HEK293 (cell line): Measurements from ENCODE around the gene SNN.

Source experiments
- CTCF ChIA-PET: fragments of 350-600 bp; formaldehyde crosslinking; extraction: SDS; loops from one replicate; lab custom pipeline; 2021; ENCODE audit warnings: antibody characterized with exemption; lab: Yijun Ruan, JAX
- POLR2A ChIA-PET: fragments of 300-600 bp; formaldehyde crosslinking; extraction: SDS; loops from one replicate; lab custom pipeline; 2020; ENCODE audit warnings: antibody characterized with exemption, inconsistent platforms; lab: Yijun Ruan, JAX
- H3K27ac ChIP-seq: fragments of 200-500 bp; sonication (Bioruptor generic); 2 replicates; pipeline ENCODE4 v1.5.1; 2014; ENCODE audit warnings: low read depth, low read length, control low read depth, inconsistent platforms; ENCODE audit errors: extremely low read depth
- H3K36me3 ChIP-seq, 2 experiments: fragments of 200-500 bp in 1 of 2; sonication (Bioruptor generic) in 1 of 2; 1 replicate in 1 of 2; 2 replicates in 1 of 2; pipeline ENCODE4 v1.5.1; 2014 to 2017; ENCODE audit warnings: inconsistent platforms in 2 of 2, low read length in 2 of 2; ENCODE audit not compliant: control insufficient read depth in 2 of 2, insufficient read depth in 1 of 2
- H3K4me1 ChIP-seq: fragments of 200-500 bp; sonication (Bioruptor generic); 2 replicates; pipeline ENCODE4 v1.5.1; 2014; ENCODE audit warnings: mild to moderate bottlenecking, low read length, inconsistent platforms; ENCODE audit not compliant: control insufficient read depth, insufficient read depth
- H3K4me3 ChIP-seq: 2 replicates; pipeline ENCODE4 v1.5.1; 2011; ENCODE audit warnings: low read depth, mild to moderate bottlenecking, control low read depth, low read length, moderate library complexity
- H3K9me3 ChIP-seq: fragments of 200-500 bp; sonication (Bioruptor generic); 2 replicates; pipeline ENCODE4 v1.5.1; 2014; ENCODE audit warnings: low read depth, low read length, inconsistent platforms; ENCODE audit not compliant: control insufficient read depth, insufficient read depth
- ELK4 ChIP-seq: IDR thresholded peaks from 2 replicates; pipeline ENCODE4 v1.6.1; 2011; ENCODE audit warnings: mild to moderate bottlenecking, low read depth, low read length, borderline replicate concordance
- HOXC10 ChIP-seq: sonication (generic); formaldehyde crosslinking; IDR thresholded peaks from 2 replicates; pipeline ENCODE4 v1.8.1; 2023; ENCODE audit warnings: mild to moderate bottlenecking, missing genetic modification reagents
- SCRT2 ChIP-seq: fragments of 450-650 bp; formaldehyde crosslinking; IDR thresholded peaks from 2 replicates; pipeline ENCODE4 v1.5.1; 2016; ENCODE audit warnings: missing biosample characterization, missing genetic modification characterization
- ZBTB48 ChIP-seq: fragments of 450-650 bp; formaldehyde crosslinking; IDR thresholded peaks from 2 replicates; pipeline ENCODE4 v1.5.1; 2016; ENCODE audit warnings: missing biosample characterization, missing genetic modification characterization
- ZIC2 ChIP-seq: fragments of 450-650 bp; formaldehyde crosslinking; IDR thresholded peaks from 2 replicates; pipeline ENCODE4 v1.5.1; 2016; ENCODE audit warnings: missing biosample characterization, missing genetic modification characterization
- ZNF335 ChIP-seq: fragments of 450-650 bp; formaldehyde crosslinking; conservative IDR thresholded peaks from 2 replicates; pipeline ENCODE4 v1.5.1; 2016; ENCODE audit warnings: missing biosample characterization, missing genetic modification characterization
- ZNF449 ChIP-seq: fragments of 450-650 bp; formaldehyde crosslinking; IDR thresholded peaks from 2 replicates; pipeline ENCODE4 v1.5.1; 2017; ENCODE audit warnings: missing biosample characterization, mild to moderate bottlenecking, missing genetic modification characterization, moderate library complexity
- ZNF596 ChIP-seq: fragments of 450-650 bp; IDR thresholded peaks from 2 replicates; pipeline ENCODE4 v1.5.0; 2018; ENCODE audit warnings: missing biosample characterization, mild to moderate bottlenecking, missing genetic modification characterization, moderate library complexity
- ZNF658 ChIP-seq: fragments of 450-650 bp; formaldehyde crosslinking; IDR thresholded peaks from 2 replicates; pipeline ENCODE4; 2016; ENCODE audit warnings: missing biosample characterization, missing genetic modification characterization
- ZNF707 ChIP-seq: fragments of 450-650 bp; formaldehyde crosslinking; IDR thresholded peaks from 2 replicates; pipeline ENCODE4 v1.5.1; 2016; ENCODE audit warnings: missing biosample characterization, missing genetic modification characterization
- ZSCAN16 ChIP-seq: fragments of 450-650 bp; formaldehyde crosslinking; IDR thresholded peaks from 2 replicates; pipeline ENCODE4 v1.5.1; 2016; ENCODE audit warnings: missing biosample characterization, missing genetic modification characterization
- ZXDB ChIP-seq: fragments of 450-650 bp; formaldehyde crosslinking; IDR thresholded peaks from 2 replicates; pipeline ENCODE4 v1.5.1; 2016; ENCODE audit warnings: missing biosample characterization, missing genetic modification characterization
- TF ChIP-seq, protein P1 (sequence below): fragments of 450-650 bp; formaldehyde crosslinking; conservative IDR thresholded peaks from 2 replicates; pipeline ENCODE4 v1.5.1; 2016; ENCODE audit warnings: low read depth, missing biosample characterization, missing genetic modification characterization
- TF ChIP-seq, protein P2 (sequence below): fragments of 450-650 bp; formaldehyde crosslinking; IDR thresholded peaks from 2 replicates; pipeline ENCODE4 v1.5.1; 2016; ENCODE audit warnings: missing biosample characterization, missing genetic modification characterization, low read depth
- TF ChIP-seq, protein P3 (sequence below): fragments of 450-650 bp; formaldehyde crosslinking; IDR thresholded peaks from 2 replicates; pipeline ENCODE4 v1.5.1; 2016; ENCODE audit warnings: missing biosample characterization, missing genetic modification characterization
- TF ChIP-seq, protein P4 (sequence below): fragments of 450-650 bp; formaldehyde crosslinking; IDR thresholded peaks from 2 replicates; pipeline ENCODE4 v1.5.1; 2016; ENCODE audit warnings: missing biosample characterization, missing genetic modification characterization

SNN gene

GRCh38 chr16:11627822-11628457 lies 40.3 kb upstream of the SNN start (continued):
- TF ChIP-seq, protein P1, sequence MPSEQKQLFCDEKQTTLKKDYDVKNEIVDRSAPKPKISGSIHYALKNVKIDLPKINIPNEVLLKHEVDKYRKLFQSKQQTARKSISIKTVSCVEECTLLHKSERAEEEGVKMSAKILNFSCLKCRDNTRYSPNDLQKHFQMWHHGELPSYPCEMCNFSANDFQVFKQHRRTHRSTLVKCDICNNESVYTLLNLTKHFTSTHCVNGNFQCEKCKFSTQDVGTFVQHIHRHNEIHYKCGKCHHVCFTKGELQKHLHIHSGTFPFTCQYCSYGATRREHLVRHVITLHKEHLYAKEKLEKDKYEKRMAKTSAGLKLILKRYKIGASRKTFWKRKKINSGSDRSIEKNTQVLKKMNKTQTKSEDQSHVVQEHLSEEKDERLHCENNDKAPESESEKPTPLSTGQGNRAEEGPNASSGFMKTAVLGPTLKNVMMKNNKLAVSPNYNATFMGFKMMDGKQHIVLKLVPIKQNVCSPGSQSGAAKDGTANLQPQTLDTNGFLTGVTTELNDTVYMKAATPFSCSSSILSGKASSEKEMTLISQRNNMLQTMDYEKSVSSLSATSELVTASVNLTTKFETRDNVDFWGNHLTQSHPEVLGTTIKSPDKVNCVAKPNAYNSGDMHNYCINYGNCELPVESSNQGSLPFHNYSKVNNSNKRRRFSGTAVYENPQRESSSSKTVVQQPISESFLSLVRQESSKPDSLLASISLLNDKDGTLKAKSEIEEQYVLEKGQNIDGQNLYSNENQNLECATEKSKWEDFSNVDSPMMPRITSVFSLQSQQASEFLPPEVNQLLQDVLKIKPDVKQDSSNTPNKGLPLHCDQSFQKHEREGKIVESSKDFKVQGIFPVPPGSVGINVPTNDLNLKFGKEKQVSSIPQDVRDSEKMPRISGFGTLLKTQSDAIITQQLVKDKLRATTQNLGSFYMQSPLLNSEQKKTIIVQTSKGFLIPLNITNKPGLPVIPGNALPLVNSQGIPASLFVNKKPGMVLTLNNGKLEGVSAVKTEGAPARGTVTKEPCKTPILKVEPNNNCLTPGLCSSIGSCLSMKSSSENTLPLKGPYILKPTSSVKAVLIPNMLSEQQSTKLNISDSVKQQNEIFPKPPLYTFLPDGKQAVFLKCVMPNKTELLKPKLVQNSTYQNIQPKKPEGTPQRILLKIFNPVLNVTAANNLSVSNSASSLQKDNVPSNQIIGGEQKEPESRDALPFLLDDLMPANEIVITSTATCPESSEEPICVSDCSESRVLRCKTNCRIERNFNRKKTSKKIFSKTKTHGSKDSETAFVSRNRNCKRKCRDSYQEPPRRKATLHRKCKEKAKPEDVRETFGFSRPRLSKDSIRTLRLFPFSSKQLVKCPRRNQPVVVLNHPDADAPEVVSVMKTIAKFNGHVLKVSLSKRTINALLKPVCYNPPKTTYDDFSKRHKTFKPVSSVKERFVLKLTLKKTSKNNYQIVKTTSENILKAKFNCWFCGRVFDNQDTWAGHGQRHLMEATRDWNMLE (tag by site-specific recombination): 0 out of 2 replicates have a peak, but pooled peaks have one; percentile 31

GRCh38 chr16:11629071-11630030 lies 38.9 kb upstream of the SNN start:
- POLR2A ChIA-PET: no interaction called here
- CTCF ChIA-PET: interaction anchor here (0.6 to 0.9 kb wide), 2 partner anchors 17 to 233 kb away, joined by 3 read pairs; no protein-coding TSS in a partner anchor
- no peaks in the 10 kb centered on the region for H3K36me3 ChIP-seq
- no peak overlapping the region for H3K4me3 ChIP-seq
- TF ChIP-seq, protein P2, sequence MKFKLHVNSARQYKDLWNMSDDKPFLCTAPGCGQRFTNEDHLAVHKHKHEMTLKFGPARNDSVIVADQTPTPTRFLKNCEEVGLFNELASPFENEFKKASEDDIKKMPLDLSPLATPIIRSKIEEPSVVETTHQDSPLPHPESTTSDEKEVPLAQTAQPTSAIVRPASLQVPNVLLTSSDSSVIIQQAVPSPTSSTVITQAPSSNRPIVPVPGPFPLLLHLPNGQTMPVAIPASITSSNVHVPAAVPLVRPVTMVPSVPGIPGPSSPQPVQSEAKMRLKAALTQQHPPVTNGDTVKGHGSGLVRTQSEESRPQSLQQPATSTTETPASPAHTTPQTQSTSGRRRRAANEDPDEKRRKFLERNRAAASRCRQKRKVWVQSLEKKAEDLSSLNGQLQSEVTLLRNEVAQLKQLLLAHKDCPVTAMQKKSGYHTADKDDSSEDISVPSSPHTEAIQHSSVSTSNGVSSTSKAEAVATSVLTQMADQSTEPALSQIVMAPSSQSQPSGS (tag by site-specific recombination): peak; percentile 23; the same call in 1 of the 2 replicates
- TF ChIP-seq, protein P3, sequence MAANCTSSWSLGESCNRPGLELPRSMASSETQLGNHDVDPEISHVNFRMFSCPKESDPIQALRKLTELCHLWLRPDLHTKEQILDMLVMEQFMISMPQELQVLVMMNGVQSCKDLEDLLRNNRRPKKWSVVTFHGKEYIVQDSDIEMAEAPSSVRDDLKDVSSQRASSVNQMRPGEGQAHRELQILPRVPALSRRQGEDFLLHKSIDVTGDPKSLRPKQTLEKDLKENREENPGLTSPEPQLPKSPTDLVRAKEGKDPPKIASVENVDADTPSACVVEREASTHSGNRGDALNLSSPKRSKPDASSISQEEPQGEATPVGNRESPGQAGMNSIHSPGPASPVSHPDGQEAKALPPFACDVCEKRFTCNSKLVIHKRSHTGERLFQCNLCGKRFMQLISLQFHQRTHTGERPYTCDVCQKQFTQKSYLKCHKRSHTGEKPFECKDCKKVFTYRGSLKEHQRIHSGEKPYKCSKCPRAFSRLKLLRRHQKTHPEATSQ (tag by site-specific recombination): no peak
- TF ChIP-seq ZBTB48 (no peak), ZNF335 (0 out of 2 replicates have a peak, but pooled peaks have one; percentile 1), ZIC2 (tag by site-specific recombination) (peak; percentile 85)
- no peaks in the 10 kb centered on the region for H3K4me1 ChIP-seq
- H3K27ac ChIP-seq: no peak overlapping the region
- H3K9me3 ChIP-seq: no peaks in the 10 kb centered on the region

GRCh38 chr16:11630046-11630767 lies 38.0 kb upstream of the SNN start:
- H3K36me3 ChIP-seq: no peaks in the 10 kb centered on the region
- no peaks in the 10 kb centered on the region for H3K4me1 ChIP-seq
- ChIA-PET CTCF (interaction anchor here (1.4 kb wide), 1 partner anchor 10 kb away, joined by 4 read pairs; no protein-coding TSS in a partner anchor), POLR2A (no interaction called here)
- H3K9me3 ChIP-seq: no peaks in the 10 kb centered on the region
- H3K4me3 ChIP-seq: no peak overlapping the region
- H3K27ac ChIP-seq: no peak overlapping the region
- TF ChIP-seq ZNF449 (tag by site-specific recombination) (no peak), ZNF658 (tag by site-specific recombination) (no peak), ZIC2 (tag by site-specific recombination) (peak; percentile 87), HOXC10 (CRISPR knock-in tag) (no peak), ZNF596 (tag by site-specific recombination) (no peak), ZNF707 (tag by site-specific recombination) (no peak), ZNF335 (no peak), ZSCAN16 (tag by site-specific recombination) (no peak), SCRT2 (tag by site-specific recombination) (peak; percentile 60; the same call in 1 of the 2 replicates), ZXDB (tag by site-specific recombination) (no peak), ELK4 (no peak)
- TF ChIP-seq, protein P4, sequence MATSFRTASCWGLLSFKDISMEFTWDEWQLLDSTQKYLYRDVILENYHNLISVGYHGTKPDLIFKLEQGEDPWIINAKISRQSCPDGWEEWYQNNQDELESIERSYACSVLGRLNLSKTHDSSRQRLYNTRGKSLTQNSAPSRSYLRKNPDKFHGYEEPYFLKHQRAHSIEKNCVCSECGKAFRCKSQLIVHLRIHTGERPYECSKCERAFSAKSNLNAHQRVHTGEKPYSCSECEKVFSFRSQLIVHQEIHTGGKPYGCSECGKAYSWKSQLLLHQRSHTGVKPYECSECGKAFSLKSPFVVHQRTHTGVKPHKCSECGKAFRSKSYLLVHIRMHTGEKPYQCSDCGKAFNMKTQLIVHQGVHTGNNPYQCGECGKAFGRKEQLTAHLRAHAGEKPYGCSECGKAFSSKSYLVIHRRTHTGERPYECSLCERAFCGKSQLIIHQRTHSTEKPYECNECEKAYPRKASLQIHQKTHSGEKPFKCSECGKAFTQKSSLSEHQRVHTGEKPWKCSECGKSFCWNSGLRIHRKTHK (tag by site-specific recombination): no peak
